NCI-H2107 (cell line): ENCODE data around the gene ABL2.

Experiments
- DNase-seq: peaks from one replicate; lab custom pipeline; 2025; lab: John Stamatoyannopoulos, UW

ABL2 gene

GRCh38 chr1:179092896-179093461 is 136.5 kb downstream of the ABL2 start:
- no peak for DNase-seq

GRCh38 chr1:179091691-179092165 is 137.7 kb downstream of the ABL2 start:
- DNase-seq: no peak

- DNase-seq: no peak
Measured at GRCh38 chr1:179090923-179091322, 138.6 kb downstream of the ABL2 start.

GRCh38 chr1:179090522-179090921 is 139.0 kb downstream of the ABL2 start:
- DNase-seq: no peak

GRCh38 chr1:179089827-179090482 is 139.5 kb downstream of the ABL2 start:
- no peak for DNase-seq

- DNase-seq: peak; percentile 45
Measured at GRCh38 chr1:179087665-179088064, 141.8 kb downstream of the ABL2 start.

- DNase-seq: no peak
Measured at GRCh38 chr1:179083533-179083932, 145.9 kb downstream of the ABL2 start.

- no peak for DNase-seq
Measured at GRCh38 chr1:179082999-179083335, 146.5 kb downstream of the ABL2 start.

GRCh38 chr1:179082333-179082998 is 147.0 kb downstream of the ABL2 start:
- DNase-seq: no peak

GRCh38 chr1:179081687-179082332 is 147.7 kb downstream of the ABL2 start, which contains the start of gene TOR3A:
Gene TOR3A, plus strand, starts transcription at chr1:179082070. Its CDS starts 59 bp downstream, at chr1:179082129.
- peak; percentile 83 for DNase-seq

- DNase-seq: no peak
Measured at GRCh38 chr1:179080866-179081686, 148.4 kb downstream of the ABL2 start.

GRCh38 chr1:179079113-179079761 is 150.2 kb downstream of the ABL2 start:
- peak; percentile 48 for DNase-seq

GRCh38 chr1:179077396-179077795 is 152.1 kb downstream of the ABL2 start:
- no peak for DNase-seq

- no peak for DNase-seq
Measured at GRCh38 chr1:179066471-179066870, 163.0 kb downstream of the ABL2 start.

GRCh38 chr1:179061360-179062282 is 167.9 kb downstream of the ABL2 start:
- DNase-seq: no peak

- no peak for DNase-seq
Measured at GRCh38 chr1:179058487-179059483, 170.7 kb downstream of the ABL2 start.

GRCh38 chr1:179055937-179056336 is 173.5 kb downstream of the ABL2 start:
- no peak for DNase-seq

GRCh38 chr1:179053486-179053885 is 176.0 kb downstream of the ABL2 start:
- no peak for DNase-seq

- DNase-seq: no peak
Measured at GRCh38 chr1:179052776-179053175, 176.7 kb downstream of the ABL2 start.
